ELF-1 (cell line): ENCODE results near the gene UBE2C.
"Not testable (repeated sequence)": the region's sequence is repeated elsewhere in the genome, so short reads cannot be mapped to it uniquely, and the experiment has no call there.

Experiments used
- DNase-seq: peaks from one replicate; pipeline ENCODE4 v3.0.0-alpha.2; 2016; ENCODE audit warnings: low read depth, low spot score

UBE2C gene

DNA sequence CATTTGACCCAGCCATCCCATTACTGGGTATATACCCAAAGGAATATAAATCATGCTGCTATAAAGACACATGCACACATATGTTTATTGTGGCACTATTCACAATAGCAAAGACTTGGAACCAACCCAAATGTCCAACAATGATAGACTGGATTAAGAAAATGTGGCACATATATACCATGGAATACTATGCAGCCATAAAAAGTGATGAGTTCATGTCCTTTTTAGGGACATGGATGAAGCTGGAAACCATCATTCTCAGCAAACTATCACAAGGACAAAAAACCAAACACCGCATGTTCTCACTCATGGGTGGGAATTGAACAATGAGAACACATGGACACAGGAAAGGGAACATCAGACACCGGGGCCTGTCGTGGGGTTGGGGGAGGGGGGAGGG, 14.5 kb upstream of the UBE2C start:
- not testable (repeated sequence) for DNase-seq

DNA sequence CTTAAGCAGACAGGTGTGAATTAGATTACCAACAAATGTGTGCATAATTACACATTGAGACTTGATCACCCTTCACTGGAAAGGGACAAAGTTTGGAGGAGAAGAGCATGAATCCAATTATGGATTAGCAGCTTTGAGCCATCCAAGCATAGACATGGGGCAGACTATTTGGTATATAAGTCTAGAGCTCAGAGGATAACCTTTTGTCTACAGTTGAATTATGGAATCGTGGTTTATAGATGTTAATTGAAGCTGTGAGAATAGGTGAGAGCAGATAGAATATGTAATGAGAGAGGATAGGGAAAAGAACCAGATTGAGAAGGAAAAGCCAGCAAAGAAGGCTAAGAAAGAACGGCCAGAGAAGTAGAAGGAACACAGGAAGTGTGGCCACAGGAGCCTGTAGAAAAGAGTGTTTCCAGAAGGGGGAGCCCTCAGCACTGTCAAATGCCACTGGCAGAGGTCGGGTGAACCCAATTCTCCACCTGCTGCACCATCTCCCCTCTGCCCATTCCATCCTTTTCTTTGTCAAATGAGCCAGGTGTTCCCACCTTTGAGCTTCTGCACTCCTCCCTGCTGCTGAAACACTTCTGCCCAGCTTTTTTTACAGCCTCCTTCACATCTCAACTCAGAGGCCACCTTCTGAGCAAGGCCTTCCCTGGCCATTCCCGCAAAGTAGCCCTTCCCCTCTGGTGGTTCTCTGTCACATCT, 13.4 kb upstream of the UBE2C start:
- peak; percentile 71 for DNase-seq

DNA sequence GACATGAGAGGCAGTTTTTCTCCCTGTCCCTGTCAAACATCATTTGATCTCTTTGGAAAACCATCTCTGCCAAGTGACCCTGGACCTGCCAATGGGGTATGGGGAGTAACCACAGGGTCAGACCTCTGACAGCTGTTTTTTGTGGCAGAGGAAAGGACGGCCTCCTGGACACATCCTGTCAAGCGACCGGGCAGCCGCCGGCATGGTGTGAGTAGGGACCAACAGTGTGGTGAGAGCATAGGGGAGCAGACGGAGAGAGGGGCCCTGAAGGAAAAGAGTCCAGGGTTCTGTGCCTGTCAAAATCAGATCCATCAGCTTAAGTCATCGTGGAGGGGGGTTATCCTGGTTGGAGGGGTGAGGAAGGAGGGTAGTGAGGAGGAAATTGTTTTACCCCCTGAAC, 10.6 kb upstream of the UBE2C start:
- DNase-seq: no peak

DNA sequence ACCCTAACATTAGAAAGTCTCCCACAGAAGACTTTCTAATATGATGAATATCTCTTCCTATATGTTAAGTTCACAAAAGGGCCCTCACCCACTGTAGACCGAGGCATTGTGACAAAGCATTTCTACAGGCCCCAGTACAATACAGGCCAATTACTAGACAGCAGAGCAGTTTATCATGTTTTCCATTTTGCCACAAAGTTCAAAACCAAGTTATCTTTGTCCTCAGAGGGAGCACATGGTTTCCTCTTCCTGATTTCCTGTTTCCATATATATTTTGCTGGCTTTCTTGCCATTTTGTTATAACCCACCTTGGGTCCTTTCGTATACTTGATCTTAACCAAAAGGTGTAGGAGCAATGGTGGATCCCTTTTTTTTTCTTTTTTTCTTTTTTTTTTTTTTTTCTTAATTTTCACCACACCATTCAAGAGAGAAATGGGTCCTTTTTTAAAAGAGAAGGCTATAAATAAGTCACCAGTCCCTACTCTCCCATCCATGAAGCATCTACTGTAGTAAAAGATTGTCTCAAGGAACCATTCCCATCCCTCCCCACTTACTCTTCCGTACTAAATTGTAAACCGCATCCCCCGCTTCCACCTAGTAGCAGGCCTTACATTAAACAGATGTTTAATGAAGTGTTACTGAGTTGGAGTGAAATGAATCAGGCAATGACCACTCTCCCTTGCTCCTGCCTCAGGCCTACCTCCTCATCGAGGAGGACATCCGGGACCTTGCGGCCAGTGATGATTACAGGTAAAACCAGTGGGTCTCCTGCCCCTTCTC, 2.1 kb upstream of the UBE2C start:
- no peak for DNase-seq

DNA sequence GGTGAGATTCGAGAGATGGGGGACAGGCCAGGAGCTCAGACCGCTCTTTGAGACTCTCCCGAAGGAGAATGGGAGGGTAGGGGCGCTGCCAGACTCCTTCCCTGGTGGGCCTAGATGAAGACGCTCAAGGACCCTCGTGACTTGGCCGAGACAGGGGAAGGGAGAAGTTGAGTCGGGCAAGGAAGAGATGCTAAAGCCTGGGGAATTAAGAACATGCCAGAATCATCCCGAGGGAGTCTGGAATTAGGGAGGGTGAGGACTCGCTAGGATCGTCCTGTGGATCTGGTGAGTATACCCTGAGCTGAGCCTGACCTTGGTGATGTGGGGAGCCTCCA, 529 bp downstream of the UBE2C start:
- DNase-seq: no peak

DNA sequence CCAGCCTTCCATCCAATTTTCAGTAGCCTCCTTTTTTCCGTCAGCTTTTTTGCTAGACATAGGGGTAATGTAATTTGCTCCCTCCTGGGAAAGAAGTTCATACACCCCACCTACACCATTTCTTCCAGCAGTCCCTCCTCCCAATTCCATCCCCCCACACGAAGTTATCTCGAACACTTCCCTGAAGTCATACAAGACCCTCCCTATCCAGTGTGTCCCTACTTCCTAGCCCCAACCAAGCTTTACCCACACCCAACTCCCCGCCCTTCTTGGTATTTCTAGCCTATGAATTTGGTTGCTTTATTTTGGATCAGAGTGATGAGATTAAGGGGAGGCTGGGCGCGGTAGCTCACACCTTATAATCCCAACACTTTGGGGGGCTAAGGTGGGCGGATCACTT, 1.0 kb downstream of the UBE2C start:
- no peak for DNase-seq

DNA sequence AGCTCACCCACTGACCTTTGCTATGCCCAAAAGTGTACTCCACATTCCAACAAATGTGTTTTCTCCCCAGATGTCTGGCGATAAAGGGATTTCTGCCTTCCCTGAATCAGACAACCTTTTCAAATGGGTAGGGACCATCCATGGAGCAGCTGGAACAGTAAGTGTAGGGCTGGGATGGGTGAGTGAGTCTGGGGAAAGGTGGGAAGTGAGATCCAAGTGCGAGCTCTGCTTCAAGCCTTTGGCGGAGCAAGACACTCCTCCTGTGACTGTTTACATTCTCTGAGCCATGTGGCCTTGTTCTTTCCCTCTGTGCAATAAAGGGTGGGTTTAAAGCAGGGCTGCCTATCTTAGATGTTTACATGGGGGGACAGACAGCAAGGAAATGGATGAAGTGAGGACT, 1.9 kb downstream of the UBE2C start:
- no peak for DNase-seq

DNA sequence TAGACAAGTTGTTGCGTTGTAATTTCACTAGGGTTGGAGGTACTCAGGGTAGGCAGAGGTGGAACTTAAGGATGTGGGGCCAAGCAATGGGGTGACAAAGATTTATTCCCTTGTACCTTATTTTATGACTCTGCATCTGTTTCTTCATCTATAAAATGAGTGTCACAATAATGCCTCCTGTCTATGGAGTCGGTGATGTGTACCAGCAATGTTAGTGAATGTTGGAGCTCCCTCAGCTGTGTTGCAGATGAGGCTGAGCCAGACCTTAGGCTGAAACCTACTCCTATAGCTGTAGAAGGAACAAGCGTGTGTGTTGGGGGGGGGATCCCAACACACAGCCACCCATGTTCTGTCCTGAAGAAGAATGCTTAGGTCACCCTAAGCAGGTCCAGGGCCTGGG, 4.5 kb downstream of the UBE2C start:
- DNase-seq: no peak

DNA sequence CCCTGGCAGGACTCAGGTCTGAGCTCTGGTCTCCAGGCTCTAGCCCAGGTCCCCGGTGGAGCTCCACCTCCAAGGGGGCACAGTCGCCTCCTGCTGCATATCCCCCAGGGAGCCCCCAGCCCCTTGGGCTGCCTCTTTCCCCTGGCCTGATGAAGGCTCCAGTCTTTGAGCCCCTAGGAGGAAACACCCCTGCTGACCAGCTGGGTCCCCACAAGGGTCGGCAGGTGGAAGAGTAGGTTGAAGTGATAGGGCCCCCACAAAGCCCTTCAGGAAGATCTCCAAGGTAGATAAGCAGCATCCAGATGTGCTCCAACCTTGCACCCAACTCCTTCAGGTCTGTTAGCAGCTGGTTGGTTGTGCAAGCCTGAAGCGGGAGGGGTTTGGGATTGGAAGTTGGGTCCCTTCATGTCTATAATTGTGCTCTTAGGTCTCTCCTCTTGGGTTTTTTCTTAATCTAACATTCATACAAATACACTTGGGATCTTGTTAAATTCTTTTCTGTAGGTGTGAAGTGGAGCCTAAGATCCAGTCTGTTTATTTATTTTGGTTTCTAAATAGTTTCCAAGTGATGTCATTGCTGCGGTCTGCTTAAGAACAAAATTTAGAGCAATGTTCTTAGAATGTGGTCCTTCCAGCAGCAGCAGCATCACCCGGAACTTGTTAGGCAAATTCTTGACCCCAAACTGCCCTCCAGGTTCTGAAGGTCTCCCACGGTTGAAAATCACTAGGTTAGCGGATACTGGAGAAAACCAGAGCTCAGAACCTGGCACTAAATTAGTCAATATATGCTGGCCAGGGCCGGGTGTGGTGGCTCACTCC, 5.1 kb downstream of the UBE2C start:
- DNase-seq: peak; percentile 64

DNA sequence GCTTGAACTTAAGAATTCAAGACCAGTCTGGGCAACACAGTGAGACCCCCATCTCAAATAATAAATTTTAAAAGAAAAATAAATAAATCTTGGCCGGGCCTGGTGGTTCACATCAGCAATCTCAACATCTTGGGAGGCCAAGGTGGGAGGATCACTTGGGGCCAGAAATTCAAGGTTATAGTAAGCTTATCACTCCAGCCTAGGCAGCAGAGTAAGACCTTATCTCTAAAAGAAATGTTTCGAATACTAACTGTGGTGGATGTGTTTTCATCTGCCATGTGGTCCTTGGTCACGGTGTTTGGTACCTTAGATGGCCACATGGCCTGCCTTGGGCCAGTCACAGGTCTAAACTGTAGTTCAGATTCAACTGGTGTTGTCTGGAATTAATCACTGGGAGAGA, 5.8 kb downstream of the UBE2C start:
- no peak for DNase-seq

DNA sequence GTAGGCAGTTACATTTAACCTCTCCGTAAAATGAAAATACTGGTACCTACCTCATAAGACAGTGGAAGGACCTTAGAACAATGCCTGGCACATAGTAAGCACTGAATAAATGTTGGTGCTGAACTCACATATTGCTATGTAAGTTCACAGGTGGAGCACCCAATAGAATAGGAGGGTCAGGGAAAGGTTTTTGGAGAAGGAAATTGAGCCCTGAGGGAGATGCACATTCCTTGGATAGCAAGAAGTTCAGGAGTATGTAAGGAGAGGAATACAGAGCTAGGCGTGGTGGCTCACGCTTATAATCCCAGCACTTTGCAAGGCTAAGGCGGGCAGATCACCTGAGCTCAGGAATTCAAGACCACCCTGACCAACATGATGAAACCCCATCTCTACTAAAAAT, 7.0 kb downstream of the UBE2C start:
- DNase-seq: peak; percentile 70

DNA sequence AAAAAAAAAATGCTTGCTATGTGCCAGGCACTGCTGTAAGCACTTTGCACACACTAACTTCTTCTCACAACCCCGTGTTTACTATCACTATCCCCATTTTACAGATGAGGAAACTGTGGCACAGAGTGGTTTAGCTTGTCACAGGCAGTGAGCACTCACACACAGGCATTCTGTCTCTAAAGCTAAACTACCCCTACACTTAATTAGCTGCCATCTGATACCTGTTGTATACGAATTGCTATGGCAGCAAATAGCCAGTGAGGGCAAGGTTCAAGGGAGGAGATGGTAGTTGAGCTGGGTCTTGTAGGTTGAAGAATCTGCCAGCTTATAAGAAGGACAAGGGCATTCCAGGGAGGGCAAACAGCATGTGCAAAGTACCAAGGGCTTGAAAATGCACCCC, 9.5 kb downstream of the UBE2C start:
- no peak for DNase-seq

DNA sequence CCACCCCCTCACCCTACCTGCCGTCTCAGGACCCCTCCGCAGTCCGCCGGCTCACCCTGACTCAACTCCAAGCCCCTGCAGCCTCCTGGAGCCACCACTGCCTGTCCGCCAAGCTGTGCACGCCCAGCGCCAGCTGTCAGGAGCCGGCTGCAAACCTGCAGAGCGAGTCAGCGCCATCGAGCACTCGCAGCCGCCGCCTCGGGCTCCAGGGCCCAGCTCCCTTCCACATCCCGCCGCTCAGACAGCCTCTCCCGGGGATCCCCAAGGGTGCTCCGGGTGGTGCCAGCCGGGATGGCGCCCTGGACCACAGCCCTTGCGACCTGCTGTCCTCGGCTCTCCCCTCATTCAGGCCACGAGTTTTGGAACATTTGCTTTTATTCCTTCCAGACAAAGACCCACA, 10.4 kb downstream of the UBE2C start:
- DNase-seq: peak; percentile 75

DNA sequence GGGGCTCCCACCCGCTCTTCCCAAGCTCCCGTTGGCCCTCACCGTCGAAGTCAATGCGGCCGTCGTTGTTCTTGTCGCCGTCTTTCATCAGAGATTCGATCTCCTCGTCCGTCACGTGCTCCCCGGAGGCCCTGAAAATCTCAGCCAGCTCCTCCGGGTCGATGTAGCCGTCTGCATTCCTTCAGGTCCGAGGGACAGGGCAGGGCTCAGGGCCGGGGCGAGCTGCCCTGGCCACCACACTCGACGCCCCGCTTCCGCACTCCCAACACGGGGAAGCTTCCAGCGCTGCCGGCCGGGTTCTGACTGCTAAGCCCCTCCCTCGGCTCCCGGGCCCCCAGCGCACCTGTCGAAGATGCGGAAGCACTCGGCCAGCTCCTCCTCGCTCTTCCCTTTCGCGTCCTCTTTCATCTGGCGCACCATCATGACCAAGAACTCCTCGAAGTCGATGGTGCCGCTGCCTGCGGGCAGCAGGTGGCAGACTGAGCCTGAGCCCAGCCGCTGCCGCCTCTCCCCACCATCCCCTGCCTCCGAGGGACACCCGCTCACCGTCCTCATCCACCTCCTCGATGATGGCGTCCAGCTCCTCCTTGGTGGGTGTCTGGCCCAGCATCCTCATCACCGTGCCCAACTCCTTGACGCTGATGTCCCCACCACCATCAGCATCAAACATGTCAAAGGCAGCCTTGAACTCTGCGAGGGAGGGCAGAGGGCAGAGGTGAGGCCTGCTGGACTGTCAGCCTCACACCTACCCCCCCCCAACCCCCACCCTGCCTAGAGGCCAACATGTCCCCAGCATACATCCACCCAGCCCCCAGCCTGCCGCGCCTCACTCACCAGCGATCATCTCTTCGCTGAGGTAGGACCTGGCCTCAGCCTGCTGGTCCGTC, 11.7 kb downstream of the UBE2C start:
- peak; percentile 80 for DNase-seq

DNA sequence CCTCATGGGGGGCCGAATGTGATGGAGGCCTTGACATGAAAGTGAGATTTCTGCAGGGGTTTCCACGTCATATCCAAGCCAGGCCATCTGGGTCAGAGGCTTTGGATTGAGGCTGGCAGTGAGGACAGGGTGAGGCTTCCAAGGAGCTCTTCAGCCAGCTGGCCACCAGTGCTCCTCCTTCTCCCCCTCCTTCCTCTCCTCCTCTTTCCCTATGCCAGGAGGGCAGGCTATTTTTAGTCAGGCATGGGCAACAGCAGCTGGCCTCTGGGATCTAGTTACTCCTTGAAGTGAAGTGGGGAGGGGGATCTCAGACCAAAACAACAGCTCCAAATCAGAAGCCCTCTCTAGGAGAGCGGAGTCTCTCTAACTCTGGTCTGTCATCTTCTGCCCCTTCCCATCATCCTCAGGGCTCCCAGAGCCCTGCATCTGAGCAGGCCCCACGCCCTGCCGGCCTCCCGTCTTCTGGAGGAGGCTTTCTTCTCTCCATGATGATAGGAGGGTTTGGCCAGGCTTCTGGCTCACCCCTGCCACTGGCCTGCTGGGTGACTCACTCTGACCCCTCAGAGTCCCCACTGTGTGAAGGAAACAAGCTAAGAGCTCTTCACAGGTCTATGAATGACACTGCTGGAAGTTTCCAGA, 14.1 kb downstream of the UBE2C start:
- no peak for DNase-seq

DNA sequence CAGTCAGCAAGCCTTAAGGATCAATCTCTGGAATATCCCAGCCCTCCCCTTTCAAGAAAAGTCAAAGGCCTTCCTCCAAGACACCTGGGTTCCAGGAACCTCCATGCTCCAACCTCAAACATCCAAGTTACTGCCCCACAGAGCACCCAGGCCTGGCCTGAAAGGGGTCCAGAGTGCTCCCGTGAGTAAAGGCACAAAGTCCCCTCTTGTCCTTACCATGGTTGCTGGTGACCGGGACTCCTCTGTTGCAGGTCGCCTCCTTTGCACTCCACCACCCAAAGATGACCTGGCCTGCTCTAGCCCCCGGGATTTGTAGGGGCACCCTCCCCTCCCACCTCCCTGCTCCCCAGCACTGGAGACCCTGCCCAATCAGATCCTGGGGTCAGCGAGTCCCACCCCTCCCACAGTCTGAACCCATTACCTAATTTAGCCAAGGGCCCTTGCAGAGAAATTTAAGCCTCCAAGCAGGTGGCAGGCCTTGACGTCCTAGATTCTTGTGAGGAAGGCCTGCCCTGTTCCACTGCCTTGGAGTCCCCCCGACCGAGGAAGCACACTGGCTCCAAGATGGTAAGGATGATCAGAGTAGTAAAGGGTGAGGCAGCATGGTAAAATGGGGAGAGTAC, 14.7 kb downstream of the UBE2C start, which contains the start of gene TNNC2:
TSS of gene TNNC2 (minus strand) at position 283 of the 623 bp plus-strand sequence. CDS start at position 219, 64 bp downstream.
- no peak for DNase-seq

DNA sequence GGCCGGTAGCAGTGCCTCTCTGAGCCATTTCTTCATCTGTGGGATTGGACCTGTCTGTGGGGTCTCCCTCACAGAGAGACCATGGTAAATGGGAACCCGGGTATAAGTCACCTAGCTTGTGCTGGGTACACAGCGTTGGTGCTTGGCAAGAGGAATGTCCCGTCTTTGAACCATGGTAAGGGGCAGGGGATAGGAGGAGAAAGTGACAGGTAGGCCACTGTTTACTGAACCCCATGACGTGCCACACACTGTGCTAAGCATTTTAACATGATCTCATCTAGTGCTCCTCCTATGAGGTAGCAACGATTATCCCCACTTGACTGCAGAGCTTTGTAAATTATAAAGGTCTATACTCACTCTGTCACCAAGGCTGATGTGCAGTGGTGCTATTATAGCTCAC, 15.3 kb downstream of the UBE2C start:
- no peak for DNase-seq

DNA sequence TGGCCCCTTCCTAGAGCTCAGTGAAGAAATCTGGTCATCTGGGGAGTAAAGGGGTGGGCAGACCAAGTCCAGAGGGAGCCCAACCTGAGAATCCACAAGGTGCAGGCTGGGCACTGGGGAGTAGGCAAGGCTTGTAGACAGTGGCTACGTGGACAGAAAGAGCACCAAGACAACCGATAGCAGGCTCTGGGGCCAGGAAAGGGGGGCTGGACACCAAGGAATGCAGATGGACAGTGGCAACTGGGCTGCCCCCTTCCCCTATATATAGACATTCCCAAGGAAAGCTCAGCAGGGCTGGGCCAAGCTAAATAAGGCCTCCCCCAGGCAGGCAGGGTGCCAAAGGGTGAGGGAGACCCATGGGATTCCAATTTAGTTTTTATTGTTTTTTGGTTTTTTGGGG, 16.1 kb downstream of the UBE2C start:
- DNase-seq: peak; percentile 66

DNA sequence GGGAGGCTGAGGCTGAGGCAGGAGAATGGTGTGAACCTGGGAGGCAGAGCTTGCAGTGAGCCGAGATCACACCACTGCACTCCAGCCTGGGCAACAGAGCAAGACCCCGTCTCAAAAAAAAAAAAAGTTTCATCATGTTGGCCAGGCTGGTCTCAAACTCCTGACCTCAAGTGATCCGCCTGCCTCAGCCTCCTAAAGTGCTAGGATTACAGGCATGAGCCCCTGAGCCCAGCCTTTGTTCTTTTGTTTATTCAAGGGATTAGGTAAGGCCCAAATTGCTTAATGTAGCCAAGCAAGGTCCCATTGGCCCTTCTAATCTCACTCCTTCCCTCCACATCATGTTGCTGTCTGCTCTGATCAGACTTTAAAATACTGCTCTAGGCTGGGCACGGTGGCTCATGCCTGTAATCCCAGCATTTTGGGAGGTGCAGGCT, 17.2 kb downstream of the UBE2C start:
- DNase-seq: not testable (repeated sequence)

DNA sequence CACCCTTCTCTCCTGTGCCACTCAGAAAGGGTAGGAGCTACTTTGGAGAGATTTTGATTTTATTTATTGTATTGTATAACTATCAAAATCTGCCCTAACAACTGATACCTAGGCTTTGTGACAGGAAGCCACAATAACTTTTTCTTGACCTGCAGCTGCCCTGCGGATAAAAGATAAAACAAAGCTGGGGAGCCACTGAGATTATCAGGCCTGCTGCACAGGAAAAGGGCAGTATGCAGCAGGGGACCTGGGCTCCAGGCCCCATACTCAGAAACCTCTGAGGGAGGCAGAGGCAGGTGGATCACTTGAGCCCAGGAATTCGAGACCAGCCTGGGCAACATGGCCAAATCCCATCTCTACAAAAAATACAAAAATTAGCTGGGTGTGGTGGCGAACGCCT, 20.2 kb downstream of the UBE2C start:
- DNase-seq: no peak
